Neural cell (in vitro differentiated cells): ENCODE data around the gene PGAM2.

ENCODE experiments used
- EZH2 ChIP-seq: fragments of 200-600, 300-800 bp; shearing (Covaris generic), sonication (generic); IDR thresholded peaks from 2 replicates; pipeline ENCODE4 v1.6.1; 2014; ENCODE audit warnings: antibody characterized with exemption, low read length, borderline replicate concordance, mild to moderate bottlenecking; ENCODE audit not compliant: insufficient read depth, poor library complexity, severe bottlenecking
- RAD21 ChIP-seq: fragments of 450-650 bp; conservative IDR thresholded peaks from 2 replicates; pipeline ENCODE4 v1.6.1; 2014; ENCODE audit warnings: antibody characterized with exemption, mild to moderate bottlenecking, moderate library complexity

GRCh38 chr7:44065431-44066110 is at the start of gene PGAM2:
- TF ChIP-seq RAD21 (no peak), EZH2 (no peak)
